Activated T-helper 9 cell treated with anti-CD3 and anti-CD28 coated beads, Interleukin-2, amount 50 U/mL, for 16 hours (primary cell): ENCODE data around the gene MRPL55.
A peak's percentile ranks its signal among the peaks of the same experiment; 100 is the strongest.

Experiments
- DNase-seq: peaks from one replicate; pipeline ENCODE4 v3.0.0-alpha.2; 2020; ENCODE audit warnings: low read depth

The MRPL55 gene

DNA sequence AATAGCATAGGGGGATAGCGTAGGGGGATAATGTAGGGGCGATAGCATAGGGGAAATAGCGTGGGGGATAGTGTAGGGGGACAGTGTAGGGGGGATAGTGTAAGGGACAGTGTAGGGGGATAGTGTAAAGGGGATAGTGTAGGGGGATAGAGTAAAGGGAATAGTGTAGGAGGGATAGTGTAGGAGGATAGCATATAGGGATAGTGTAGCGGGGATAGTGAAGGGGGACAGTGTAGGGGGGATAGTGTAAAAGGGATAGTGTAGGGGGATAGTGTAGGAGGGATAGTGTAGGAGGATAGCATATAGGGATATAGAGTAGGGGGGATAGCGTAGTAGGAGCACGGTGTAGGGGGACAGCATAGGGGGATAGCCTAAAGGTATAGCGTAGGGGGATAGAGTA lies 40.7 kb downstream of the MRPL55 start:
- DNase-seq = no peak

DNA sequence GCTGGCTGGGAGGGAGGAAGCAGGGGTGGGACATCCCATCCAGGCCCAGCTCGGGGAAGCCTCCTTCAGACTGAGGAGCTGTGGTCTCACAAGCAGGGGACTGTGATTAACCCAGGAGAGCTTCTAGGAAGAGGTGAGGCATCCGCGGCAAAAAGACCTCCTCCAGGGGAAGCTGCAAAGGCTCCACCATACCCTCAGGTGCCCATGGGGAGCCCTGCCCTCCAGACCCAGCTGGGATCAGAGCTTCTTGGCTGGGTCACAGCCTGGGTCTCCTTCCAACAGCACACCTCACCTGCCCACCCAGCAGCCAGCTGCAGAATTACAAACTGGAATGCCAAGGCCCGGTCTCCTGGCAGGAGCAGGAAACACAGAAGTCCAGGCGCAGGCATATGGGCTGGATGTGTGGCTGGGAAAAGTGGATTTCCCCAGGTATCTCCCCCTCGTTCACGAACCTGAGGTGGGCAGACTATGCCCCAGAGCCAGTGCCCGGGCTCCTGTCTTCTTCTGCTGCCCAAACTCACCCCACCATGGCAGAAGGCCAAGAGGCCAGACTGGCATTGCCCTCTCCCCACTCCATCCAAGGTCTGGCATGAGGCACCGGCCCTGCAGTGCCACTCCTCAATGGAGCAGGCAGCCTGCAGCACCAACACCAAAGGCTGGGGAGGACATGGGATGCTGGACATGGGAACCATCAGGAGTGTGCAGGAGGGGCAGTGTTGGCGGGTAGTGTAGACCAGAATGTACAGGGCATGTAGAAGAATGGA lies 42.0 kb downstream of the MRPL55 start:
- DNase-seq = no peak

DNA sequence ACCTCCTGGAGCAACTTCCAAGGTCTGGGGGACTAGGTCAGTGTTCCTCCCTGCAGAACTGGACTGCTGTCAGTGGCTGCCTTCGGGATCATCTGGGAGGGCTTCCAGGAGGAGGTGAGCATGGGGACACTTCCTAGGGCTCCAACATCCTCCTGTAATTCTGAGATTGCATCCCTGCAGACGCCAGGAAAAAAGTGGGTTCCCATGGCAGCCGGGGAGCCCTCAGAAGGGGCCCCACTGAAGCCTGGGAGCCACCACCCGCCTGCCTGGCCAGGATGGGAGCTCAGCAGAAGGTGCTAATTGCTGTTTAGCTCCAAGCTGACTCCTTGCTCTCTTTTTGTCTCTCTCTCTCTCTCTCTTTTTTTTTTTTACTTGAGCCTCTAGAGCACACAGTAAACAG lies 42.7 kb downstream of the MRPL55 start:
- no peak for DNase-seq

DNA sequence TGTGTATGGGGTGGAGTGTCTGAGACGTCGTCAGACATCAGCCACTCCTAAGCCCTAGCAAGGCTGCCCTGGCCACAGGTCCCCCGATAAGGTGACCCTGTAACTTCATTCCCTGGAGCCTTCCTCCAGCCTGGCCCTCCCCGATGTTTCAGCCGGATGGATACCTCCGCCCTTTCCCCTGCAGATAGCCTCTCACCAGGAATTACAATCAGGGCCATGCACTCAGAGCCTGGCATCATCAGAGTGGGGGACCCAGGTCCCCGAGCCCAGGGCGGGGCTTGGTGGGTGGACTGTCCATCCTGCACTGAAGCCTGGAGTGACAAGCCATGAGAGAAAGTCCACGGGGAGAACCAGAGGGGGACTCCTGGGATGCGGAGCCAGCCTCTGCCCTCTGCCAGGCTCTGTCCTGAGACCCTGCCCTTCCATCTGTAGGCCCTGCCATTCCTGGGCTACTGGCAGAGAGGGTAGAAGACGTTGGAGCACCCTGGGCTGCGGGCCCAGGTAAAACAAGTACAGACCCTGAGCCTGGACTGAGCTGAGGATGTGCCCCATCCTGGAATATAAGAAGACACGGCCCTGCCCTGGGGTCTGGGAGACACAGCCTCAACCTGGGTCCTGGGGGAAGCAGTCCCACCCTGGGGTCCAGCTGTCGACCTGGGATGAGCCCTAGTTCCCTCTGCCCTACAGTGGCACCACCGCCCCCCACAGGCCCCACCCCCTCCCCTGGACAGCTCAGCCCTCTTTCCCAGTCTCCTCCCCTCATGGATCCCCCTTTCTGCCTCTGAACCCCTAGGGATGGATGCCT lies 43.4 kb downstream of the MRPL55 start:
- DNase-seq = no peak

DNA sequence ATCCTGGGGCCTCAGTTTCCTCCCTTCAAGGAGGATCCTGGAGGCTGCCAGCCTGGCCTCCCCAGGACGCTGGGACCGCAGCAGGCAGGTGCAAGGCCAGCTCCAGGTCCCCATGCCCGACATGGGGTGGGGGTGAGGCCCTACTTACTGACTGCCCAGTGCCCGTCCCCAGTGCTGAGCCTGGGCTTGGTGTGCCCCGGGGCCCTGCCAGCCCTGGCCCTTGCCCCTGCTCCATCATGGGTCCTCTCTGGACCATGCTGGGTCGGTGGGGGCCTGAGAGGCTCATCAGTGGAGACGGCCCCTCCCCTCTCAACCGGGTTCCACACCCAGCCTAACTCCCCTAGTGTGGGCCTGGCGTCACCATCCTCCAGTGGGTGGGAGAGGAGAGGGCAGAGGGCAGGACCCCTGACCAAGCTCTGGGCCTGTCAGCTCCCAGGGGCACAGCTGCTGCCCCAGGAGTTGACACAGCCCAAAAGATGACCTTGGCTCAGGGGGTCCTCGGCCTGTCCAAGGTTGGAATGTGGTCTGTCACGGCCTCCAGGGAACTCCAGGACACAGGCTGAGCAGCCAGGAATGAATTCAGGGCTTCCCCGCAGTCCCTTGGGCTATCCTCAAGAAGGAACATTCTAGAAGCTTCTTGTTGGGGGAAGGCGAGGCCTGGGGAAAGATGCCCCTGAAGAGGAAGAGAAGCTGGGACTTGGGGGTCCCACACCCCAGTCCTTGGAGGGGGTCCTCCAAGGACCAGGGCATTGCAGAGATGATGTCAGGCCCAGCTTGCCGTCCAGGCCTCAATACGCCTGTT lies 44.2 kb downstream of the MRPL55 start:
- no peak for DNase-seq

DNA sequence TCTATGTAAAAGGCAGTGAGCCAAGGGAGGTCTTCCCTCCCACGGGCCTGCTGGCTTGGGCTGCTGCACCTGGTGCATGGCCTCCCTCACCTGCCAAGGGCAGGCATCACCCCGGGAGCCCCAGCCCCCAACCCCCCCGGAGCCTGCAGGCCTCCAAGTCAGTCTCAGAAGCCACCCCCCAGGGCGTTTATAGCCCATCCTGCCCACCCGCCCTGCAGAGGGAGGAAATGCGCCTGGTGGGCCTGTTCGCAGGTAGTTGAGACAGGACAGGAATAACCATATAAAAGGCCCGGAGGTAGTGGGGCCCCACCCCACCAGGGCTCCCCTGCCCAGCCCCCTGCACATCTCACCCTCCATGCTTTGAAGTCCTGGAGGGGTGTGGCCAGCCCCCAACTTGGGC lies 44.8 kb downstream of the MRPL55 start:
- no peak for DNase-seq

DNA sequence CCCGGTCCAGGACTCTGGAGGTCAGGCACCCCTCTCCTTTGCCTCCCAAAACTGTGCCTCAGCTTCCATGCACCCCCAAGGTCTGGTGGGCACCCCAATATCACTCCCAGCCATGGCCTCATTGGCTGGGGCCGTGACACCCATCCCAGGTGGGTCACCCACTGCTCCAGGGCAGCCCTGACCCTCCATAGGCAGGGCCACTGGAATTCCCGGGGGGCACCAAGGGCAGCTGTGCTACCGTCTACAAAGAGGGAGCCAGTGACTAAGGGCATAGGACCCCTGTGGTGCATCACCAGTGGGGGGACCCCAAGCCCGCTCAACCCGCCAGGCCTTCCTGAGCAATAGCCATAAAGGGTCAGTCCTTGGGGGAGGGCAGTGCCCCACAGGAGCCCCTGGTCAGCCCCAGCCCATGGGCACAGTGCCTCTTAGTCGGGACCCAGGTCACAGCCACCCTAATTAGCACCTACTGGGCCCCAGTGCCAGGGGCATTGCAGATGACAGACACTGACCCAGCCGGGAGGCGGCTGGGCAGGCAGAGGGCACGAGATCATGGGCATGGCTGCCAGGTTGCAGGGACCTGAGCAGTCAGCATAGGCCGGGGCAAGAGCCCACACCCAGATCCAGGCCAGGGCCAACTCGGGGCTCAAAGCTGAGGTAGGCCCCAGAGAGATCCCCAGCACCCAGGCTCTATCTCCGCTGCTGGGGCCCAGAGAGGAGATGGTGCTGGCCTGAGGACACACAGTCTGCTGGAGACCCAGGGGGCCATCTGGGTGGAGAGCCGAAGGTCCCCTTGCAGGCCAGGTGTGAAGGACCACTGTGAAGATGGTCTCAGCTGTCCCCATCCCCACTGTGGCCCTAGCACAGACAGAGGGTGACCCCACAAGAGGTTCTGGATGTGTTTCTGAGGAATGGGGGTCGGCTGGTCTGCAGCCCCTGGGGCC lies 45.6 kb downstream of the MRPL55 start:
- DNase-seq = no peak

DNA sequence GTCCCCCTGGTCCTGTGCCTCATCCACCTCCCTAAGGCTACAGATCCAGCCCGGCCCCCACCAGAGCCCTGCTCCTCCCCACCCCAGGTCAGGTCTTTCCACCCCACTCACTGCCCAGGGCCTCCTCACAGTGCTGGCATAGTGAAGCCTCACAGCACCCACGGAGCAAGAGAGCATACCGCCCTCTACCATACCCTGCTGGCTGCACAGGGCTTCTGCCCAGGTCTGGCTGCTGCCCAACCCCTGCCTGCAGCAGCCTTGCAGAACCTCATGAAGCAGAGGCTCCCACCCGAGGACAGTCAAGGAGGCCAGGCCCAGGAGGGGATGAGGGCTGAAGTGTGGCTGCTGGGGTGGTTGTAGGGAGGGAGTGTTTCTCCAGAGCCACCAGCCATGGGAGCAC lies 46.3 kb downstream of the MRPL55 start:
- DNase-seq = no peak

DNA sequence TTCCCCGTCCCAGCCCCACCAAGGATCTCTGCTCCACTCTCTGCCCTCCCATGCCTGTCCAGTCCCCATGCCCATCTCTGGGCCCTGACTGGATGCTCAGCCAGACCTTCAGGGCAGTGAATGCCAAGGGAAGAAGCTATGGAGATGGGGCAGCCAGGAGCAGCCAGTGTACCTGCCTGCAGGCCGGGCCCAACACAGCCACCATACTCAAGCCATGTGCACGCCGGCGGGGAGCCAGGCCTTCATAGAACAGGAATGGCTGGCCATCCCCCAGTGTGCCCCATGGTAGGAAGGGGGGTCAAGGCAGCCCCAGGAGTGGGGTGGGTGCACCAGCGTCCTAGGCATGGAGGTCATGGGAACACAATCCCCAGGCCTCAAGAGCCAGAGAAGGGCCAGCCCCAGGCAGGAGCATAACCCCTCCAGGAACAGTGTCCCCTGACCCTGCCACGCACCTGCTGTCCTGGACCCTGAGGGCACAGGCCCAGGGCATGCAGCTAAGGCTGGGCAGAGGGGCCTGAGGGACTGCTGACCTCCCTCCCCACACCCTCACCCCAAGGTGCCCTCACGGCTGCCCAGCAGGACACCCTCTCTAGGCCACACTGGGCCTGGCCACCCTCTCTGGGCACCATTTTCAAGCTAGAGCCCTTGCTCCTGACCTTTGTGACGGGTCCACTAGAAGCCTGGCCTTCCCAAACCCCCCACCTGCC lies 46.9 kb downstream of the MRPL55 start:
- DNase-seq = no peak

DNA sequence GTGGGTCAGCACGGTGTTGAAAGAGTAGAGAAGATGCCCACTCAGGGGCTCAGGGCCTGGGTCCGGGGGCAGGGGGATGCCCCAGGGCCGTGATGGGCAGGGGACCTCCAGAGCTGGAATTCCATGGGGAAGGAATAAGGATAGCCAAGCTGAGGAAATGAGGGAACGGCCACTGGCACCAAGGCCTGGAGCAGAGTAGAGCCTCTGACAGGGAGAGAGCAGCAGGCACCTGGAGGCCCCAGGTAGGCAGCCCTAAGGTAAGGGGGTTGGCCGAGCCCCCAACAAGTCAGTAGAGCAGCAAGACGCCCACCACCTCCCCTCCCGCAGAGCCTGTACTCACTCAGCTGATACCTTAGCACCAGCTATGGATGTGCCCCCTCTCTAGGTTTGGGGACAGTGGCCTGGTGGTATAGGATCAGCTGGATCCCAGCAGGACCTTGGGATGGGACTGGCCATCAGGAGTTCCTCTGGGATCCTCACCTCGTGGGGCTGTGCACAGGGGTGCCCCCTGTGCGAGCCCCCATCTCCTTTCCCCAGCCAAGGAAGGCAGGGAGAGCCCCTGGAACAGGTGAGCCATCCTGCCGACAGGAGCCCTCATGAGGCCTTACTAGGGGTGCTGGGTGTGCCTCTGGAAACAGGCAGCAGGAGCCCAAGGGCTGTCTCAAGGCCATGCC lies 47.6 kb downstream of the MRPL55 start:
- no peak for DNase-seq

DNA sequence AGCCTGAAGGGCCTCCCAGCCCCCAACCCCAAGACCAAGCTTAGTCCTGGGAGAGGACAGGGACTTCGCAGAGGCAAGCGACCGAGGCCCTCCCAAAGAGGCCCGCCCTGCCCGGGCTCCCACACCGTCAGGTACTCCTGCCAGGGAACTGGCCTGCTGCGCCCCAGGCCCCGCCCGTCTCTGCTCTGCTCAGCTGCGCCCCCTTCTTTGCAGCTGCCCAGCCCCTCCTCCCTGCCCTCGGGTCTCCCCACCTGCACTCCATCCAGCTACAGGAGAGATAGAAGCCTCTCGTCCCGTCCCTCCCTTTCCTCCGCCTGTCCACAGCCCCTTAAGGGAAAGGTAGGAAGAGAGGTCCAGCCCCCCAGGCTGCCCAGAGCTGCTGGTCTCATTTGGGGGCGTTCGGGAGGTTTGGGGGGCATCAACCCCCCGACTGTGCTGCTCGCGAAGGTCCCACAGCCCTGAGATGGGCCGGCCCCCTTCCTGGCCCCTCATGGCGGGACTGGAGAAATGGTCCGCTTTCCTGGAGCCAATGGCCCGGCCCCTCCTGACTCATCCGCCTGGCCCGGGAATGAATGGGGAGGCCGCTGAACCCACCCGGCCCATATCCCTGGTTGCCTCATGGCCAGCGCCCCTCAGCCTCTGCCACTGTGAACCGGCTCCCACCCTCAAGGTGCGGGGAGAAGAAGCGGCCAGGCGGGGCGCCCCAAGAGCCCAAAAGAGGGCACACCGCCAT lies 48.5 kb downstream of the MRPL55 start:
- DNase-seq = no peak

DNA sequence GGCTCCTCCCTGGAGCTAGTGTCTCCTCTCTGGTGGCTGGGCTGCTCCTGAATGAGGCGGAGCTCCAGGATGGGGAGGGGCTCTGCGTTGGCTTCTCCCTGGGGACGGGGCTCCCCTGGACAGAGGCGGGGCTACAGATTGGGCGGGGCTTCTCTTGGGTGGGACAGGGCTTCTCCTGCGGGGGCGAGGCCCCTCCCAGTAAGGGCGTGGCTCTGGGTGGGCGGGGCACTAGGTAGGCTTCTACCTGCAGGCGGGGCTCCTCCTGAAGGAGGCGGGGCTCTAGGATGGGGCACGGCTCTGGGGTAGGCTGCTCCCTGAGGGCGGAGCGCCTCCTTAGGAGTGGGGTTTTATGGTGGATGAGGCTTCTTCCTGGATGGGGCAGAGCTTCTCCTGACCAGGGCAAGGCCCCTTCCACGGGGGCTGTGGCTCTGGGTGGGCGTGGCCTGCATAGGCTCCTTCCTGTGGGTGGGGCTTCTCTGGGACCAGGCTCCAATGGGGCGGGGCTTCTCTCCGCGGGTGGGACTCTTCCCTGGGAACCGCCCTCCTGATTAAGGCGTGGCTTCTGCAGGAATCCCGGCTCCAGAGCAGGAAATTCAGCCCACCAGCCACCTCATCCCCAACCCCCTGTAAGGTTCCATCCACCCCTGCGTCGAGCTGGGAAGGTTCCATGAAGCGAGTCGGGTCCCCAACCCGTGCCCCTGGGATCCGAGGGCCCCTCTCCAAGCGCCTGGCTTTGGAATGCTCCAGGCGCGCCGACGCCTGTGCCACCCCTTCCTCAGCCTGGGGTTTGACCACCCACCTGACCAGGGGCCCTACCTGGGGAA lies 49.3 kb downstream of the MRPL55 start:
- peak; percentile 48 for DNase-seq

DNA sequence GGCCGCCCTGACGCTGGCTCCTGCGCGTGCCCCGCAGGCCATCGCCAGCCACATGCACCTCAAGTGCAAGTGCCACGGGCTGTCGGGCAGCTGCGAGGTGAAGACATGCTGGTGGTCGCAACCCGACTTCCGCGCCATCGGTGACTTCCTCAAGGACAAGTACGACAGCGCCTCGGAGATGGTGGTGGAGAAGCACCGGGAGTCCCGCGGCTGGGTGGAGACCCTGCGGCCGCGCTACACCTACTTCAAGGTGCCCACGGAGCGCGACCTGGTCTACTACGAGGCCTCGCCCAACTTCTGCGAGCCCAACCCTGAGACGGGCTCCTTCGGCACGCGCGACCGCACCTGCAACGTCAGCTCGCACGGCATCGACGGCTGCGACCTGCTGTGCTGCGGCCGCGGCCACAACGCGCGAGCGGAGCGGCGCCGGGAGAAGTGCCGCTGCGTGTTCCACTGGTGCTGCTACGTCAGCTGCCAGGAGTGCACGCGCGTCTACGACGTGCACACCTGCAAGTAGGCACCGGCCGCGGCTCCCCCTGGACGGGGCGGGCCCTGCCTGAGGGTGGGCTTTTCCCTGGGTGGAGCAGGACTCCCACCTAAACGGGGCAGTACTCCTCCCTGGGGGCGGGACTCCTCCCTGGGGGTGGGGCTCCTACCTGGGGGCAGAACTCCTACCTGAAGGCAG lies 50.0 kb downstream of the MRPL55 start:
- peak; percentile 25 for DNase-seq

DNA sequence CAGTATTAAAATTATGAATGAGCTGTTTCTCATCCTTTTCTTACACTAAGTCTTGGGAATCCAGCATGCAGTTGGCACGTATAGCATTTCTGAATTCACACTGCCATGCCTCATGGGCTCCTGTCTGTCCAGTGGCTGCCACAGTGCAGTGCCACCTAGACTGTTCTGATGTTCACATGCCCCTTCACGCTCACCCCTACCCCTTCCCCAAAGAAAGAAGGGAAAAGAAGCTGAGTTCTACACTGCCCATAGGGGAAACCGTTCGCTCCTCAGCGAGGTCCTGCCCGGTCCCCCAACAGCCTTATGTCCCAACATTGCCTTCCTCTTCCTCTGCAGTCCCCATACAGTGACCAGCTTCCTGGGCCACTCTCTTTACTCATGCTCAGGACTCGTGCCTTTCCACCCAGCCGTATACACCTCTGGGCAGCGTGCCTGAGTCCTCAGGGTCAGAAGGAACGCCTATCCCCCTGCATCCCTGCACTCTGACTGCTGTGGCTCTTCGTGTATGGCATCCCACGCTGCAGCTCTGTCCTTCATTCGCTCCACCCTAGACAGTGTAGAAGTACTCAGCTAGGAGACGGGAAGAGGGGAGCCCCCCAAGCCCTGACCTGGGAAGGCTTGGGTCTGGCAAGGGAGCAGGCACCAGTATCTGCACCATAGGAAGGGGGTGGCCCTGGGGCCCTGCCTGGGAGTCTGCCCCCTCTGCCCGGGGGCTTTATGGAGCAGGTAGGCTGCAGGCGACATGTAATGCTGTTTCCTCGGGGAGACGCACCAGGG lies 50.7 kb downstream of the MRPL55 start:
- no peak for DNase-seq
